NK-92 treated with Interleukin-12 subunit alpha and Interleukin-12 subunit beta, amount 100 ng/mL, for 24 hours (cell line): ENCODE measurements around the gene PFKFB4.
"Not testable (repeated sequence)": the region's sequence is repeated elsewhere in the genome, so short reads cannot be mapped to it uniquely, and the experiment has no call there.

Experiments used
- DNase-seq: peaks from one replicate; lab custom pipeline; 2025; lab: John Stamatoyannopoulos, UW

The PFKFB4 gene

GRCh38 chr3:48530701-48531100 lies 25.9 kb downstream of the PFKFB4 start:
- not testable (repeated sequence) for DNase-seq

- DNase-seq: no peak
These were observed 27.8 kb downstream of the PFKFB4 start for GRCh38 chr3:48528754-48529153.

DNA sequence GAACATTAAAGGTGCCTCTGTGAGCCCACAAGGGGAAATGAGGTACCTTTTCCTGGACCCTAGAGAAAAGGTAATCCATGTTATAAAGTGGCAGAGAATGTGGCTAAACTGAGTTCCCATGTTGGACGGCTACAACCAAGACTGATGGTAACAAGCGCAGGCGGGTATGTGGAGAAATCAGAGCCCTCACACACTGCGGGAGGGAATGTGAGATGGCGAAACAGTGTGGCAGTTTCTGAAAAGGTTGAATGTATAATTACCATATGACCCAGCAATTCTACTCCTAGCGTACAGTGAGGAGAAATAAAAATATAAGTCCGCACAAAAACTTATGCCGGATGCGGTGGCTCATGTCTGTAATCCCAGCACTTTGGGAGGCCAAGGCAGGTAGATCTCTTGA lies 28.6 kb downstream of the PFKFB4 start:
- no peak for DNase-seq

- no peak for DNase-seq
These were observed 31.6 kb downstream of the PFKFB4 start for GRCh38 chr3:48524970-48525369.

GRCh38 chr3:48521635-48522034 lies 35.0 kb downstream of the PFKFB4 start:
- DNase-seq: no peak

GRCh38 chr3:48519277-48519643 lies 37.3 kb downstream of the PFKFB4 start:
- no peak for DNase-seq

- no peak for DNase-seq
These were observed 37.8 kb downstream of the PFKFB4 start for GRCh38 chr3:48518638-48519276.

GRCh38 chr3:48518069-48518468 lies 38.5 kb downstream of the PFKFB4 start:
- DNase-seq: no peak

GRCh38 chr3:48516571-48516970 lies 40.0 kb downstream of the PFKFB4 start:
- no peak for DNase-seq

- no peak for DNase-seq
These were observed 42.0 kb downstream of the PFKFB4 start for GRCh38 chr3:48514431-48515227.

DNA sequence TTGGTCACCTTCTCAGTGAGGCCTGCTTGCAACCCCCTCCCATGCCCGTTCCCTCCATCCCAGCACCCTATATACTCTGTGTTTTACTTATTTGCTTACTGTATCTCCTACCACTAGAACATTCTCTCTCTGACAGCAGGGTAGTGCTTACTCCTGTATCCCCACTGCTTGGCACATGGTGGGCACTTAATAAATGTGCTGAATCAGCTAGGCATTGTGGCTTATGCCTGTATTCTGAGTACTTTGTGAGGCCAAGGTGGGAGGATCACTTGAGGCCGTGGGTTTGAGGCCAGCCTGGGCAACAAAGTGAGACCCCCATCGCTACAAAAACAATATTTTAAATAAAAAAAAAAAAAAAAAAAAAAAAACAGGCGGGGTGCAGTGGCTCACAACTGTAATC lies 45.1 kb downstream of the PFKFB4 start:
- DNase-seq: no peak

DNA sequence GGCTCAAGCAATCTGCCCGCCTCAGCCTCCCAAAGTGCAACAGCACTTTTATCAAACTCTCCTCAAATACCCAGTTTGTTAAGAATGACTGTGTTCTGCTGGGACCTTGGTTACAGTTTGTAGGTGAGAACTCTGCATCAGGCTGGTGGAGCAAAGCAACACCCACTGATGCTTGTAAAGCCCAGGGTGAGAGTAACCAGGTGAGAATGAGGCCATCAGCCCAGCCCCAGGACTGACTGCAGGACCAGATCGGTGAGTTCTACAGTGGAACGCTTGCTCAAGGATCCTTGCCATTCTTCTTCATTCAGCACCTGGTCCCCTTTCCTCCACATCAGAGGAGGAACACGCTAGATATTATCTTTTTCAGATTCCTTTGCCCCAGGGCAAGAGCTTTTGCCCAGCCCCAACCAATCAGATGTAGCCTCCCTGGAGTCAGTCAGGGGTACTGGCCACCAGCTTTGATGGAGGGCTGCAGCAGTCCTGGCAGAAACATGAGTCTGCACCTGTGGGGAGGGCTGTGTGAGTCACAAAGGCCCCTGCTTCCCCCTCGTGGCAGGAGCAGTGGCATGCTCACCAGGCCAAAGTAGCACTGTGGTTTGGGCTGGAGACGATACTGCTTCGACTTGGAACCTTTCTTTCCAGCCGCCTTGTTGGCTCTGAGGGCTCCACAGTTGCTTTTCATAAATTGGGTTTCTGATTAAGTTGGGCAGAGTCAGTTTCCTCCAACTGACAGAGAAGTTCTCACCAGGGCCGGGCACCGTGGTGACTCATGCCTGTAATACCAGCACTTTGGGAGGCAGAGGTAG lies 49.1 kb downstream of the PFKFB4 start:
- DNase-seq: peak; percentile 44

DNA sequence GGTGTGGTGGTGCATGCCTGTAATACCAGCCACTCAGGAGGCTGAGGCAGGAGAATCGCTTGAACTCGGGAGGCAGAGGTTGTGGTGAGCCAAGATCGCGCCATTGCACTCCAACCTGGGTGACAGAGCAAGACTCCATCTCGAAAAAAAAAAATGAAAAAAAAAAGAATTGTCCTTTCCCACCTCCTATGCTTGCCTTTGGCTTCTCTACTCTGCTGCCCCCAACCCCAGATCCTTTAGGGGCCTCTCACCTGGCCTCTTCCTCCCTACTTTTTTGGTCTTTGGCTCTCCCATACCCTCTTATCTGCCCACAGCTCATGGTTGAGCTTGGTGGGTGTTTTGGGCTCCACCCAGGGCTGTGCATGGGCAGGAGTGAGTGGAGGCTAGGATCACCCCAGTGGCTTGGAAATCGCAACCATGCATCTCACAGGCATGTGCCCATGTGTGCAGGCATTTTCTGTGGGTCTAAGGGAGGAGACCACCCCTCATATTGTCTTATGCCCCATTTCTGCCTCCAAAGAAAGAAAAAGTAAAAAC lies 50.6 kb downstream of the PFKFB4 start:
- no peak for DNase-seq

DNA sequence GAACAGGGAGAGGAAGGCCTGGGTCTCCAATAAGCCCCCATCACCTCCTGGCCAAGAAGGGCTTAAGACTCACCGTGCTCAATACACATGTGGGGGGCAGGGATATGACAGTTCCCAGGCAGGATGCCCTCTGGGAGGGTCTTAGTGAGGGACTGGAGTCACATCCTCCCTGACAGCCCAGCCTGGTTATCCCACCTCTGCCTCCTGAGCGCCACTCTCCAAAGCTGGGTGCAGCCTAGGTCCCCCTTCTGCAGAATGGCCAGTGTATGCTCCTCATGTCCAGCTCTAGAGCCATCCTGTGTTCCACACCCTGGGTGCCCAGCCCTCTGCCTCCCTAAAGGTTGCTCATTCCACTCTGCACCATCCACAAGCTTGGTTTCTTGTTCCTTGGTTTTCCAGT lies 51.5 kb downstream of the PFKFB4 start:
- DNase-seq: no peak

- DNase-seq: no peak
These were observed 52.3 kb downstream of the PFKFB4 start, which contains the start of gene SHISA5 for GRCh38 chr3:48504051-48504946. SHISA5 (minus strand) TSS chr3:48504174; CDS start chr3:48504094, 80 bp downstream.

DNA sequence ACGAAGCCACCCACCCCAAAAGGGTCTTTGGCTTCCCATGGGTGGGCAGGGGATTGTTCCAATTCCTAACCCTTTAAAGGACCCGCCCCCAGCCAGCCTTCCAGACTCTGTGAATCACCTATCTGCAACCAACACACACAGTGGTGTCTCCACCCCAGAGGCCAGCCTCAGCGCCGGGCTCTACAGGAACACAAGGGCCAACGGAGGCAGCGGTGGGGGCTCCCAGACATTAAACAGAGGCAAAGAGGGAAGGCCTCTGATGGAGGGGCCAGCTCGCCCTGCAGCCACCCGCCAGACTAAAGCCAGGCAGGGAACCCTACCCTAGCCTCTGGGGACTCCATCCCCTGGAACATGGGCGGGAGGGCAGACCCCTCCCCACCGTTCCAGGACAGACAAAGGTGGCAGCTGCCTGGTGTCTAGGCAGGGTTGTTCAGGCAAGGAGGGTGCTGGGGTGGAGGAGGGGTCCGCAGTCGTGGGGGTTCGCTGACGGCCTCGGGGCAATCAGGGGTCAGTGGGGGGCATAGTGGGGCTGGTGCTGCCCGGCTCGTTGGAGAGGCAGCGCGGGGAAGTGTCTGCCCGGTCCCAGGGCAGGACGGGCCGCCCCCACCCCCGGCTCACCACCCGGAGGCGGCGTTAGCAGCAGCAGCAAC lies 53.1 kb downstream of the PFKFB4 start:
- no peak for DNase-seq

GRCh38 chr3:48502728-48503168 lies 53.9 kb downstream of the PFKFB4 start:
- no peak for DNase-seq

DNA sequence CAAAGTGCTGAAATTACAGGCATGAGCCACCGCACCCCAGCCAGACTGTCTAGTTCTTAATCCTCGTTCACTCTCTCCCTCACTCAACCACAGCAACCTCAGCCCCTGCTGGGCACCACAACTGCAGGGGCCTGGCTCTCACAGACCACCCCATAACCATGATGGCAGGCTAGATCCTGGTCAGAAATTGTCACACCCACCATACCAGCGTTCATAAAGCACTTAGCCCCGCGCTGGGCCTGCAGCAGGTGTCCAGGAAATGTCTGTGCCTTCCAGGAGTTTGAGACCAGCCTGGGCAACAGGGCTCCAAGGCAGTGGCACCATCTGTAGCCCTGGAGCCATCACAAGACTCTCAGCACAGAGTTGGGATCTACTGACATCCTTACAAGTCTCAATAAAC lies 54.5 kb downstream of the PFKFB4 start:
- no peak for DNase-seq

DNA sequence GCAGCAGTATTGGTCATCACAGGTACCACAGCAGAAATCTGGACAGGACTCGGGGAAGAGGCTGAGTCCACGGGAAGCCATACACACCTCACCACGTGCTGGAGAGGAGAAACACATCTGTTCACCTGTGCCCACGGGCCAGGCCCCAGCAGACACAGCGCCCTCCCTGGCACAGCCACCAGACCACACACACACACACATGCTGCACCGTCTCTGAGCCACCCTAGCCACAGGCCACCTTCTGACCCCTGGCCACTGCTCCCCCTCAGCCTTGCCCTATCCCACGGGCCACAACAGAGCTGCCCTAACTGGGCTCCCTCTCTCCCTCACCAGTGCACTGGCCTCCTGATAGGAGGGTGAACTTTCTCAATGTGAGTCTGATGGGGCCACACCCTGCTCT lies 55.4 kb downstream of the PFKFB4 start:
- DNase-seq: no peak

DNA sequence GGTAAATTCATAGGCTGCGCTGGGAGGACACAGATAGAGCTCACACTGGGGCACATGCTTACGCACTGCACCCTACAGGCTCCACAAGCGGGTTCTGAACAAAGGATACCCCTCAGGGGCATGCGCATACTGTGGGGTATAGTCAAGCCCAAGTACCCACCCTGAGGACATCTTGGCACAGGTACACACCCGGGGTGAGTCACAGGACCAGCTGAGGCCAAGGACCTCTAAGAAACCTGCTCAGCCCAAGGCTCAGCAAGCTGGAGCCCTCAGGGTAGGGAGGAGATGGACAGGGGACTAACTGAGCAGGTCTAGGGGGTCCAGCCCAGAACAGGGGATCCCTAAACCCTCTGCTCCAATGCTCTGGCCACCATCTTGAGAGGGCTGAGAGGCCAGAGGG lies 55.9 kb downstream of the PFKFB4 start:
- no peak for DNase-seq

DNA sequence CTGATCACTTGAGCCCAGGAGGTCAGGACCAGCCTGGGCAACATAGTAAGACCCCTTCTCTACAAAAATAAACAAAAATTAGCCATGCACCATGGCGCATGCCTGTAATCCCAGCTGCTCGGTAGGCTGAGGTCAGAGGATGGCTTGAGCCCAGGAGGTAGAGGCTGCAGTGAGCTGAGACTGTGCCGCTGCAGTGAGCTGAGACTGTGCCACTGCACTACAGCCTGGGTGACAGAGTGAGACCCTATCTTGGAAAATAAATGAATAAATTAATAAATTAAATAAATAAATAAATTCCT lies 63.5 kb downstream of the PFKFB4 start:
- no peak for DNase-seq
